ENCODE measurements around the gene IGIP.
"Not testable (repeated sequence)": the region's sequence is repeated elsewhere in the genome, so short reads cannot be mapped to it uniquely, and the experiment has no call there.

Gene IGIP

DNA sequence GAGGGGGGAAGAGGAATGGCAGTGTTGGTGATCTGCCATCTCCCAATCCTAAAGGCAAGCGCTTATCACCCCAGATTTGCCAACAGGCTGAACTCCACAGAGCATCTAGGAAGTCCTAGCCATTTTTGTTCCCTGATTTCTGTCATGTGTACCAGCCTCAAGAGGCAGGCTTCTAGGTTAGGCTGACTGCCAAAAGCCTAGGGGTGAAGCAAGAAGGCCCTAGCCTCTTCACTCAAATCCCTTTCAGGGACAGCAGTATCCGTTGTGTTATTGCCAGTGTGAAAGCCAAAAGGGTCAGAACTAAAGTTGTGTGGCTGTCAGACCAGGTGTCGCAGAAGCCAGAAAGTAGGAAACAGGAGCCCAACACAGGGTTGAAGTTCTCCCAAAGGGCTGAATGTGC, 14.7 kb downstream of the IGIP start:
- DNase-seq (ENCODE audit: low read depth in 1 of 2, low spot score in 1 of 2) = no peak

GRCh38 chr5:140141241-140141640, 15.5 kb downstream of the IGIP start:
- DNase-seq (ENCODE audit: low read depth in 1 of 2, low spot score in 1 of 2) = no peak

GRCh38 chr5:140142246-140142645, 16.5 kb downstream of the IGIP start:
- DNase-seq (ENCODE audit: low read depth in 1 of 2, low spot score in 1 of 2) = no peak

DNA sequence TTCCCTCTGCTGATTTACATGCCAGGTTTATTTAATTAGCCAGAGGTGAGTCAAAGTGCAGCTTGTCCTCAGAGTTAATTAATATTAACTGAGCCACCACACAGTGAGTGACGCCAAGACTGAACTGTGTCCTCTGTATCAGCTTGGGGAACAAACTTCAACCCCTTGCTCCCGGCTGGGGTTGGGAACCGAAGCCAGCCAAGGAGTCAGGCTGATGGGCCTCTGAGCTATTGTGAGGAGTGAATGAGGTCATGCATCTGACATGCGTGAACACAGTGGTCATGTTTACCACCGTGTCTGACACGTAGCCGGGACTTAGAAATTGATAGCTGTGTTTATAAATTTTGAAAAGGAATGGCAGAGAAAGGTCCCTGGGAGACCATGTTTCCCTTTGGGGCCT, 17.1 kb downstream of the IGIP start:
- DNase-seq (ENCODE audit: low read depth in 1 of 2, low spot score in 1 of 2) = no peak

GRCh38 chr5:140143521-140144258, 18.0 kb downstream of the IGIP start:
- no peak for DNase-seq (ENCODE audit: low read depth in 1 of 2, low spot score in 1 of 2)

DNA sequence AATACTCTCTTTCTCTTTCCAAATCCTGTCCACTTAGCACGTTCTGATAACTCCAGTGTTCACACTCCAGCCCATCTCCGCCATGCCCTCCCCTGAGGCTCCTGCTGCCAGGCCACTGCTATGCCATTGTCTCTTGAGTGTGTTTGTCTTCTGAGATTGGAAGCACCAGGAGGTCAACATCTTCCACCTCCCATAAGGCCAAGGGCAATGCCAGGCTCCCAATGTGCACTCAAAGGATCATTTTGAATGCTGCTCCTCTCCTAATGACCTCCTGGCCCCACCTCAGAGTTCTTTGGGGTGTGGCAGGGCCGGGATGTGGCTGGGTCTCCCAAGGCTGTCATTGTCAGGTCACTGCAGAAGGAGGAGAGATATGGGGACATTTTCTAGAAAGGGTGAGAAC, 19.5 kb downstream of the IGIP start:
- no peak for DNase-seq (ENCODE audit: low read depth in 1 of 2, low spot score in 1 of 2)

DNA sequence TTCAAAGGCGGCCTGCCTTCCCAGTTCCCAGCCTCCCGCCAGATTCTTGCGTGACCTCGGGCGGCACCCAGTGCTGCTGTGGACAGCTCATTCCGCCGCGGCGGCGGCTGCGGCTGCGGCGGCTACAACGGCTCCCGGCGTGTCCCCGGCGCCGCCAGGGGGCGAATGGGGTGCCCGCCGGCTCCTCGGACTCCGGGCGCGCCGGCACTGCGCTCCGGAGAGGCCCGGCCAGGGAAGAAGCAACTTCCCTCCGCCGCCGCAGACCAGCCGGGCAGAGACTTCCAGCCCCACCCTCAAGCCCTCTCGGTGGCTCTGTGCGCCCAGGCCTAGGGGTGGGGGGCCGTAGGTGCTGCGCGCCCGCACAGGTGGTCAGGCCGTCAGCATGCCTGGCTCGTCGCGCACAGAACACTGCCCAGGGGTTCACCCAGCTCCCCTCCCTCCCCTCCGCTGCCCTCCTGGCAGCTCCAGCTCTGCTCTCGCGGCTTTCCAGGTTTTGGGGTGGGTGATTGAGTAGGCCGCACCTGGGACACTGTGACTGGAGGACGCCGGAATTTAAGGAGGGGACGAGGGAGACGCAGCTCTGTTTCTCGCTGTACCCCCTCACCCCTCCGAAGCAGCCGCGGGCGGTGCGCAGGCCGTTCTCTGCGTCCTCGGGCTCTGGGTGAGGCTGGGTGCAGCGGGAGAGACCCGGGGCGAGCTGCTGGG, 20.2 kb downstream of the IGIP start:
- peak in 1 of 2 donors; percentile 26 for DNase-seq (ENCODE audit: low read depth in 1 of 2, low spot score in 1 of 2)

DNA sequence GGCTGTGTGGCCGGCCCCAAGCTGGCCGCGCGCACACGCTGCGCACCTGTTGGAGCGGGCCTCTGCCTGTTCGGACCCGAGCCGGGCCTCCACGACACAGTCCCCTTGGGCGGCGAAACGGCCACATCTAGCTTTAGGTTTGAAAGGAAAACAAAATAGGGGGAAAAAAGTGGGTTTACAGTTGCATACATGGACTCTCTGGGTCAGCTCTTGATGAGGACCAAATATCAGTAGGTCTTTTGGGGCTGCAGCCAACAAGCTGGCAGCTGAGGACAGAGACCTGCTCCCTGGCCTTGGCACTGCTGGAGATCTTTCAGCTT, 20.7 kb downstream of the IGIP start:
- DNase-seq (ENCODE audit: low read depth in 1 of 2, low spot score in 1 of 2) = no peak

GRCh38 chr5:140147460-140147859, 21.7 kb downstream of the IGIP start:
- DNase-seq (ENCODE audit: low read depth in 1 of 2, low spot score in 1 of 2) = no peak

DNA sequence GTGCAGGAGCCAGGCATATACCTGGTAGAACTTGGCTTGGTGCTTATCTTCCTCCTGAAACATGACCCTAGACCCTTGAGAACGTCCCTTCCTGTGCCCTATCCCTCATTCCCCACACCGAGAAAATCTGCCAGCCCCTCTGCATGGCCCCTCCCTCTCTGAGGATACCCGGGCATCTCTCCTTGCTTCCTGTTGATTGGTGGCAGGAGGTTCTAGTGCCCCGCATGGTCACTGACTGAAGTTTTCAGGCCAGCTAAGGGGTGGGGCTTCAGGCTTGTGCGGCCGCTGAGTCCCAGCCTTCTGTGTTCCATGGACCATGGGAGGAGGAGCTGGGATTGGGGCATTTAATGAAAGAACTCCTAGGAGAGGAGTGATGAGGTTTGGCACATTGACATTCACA, 22.8 kb downstream of the IGIP start:
- no peak for DNase-seq (ENCODE audit: low read depth in 1 of 2, low spot score in 1 of 2)

DNA sequence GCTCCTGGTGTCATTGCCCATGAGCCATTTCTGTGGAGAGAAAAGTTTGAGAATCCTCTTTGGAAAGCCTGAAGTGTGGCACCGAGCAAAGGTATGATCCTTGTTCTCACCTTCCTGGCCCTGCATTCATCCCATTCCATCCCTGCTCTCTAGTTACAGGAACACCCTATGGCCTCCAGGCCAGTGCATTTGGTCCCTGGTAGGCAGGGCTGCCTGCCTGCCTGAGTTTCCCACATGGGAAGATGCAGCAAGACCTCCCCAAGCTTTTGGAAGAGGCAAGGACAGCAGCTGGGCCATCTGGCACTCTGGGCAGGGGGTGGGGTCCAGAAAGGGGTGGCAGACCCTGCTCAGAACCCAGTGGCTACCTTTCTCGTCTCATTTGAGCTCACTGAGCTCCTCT, 24.5 kb downstream of the IGIP start:
- DNase-seq (ENCODE audit: low read depth in 1 of 2, low spot score in 1 of 2) = no peak

GRCh38 chr5:140151144-140152021, 25.6 kb downstream of the IGIP start:
- DNase-seq (ENCODE audit: low read depth in 1 of 2, low spot score in 1 of 2) = no peak

GRCh38 chr5:140152022-140152999, 26.6 kb downstream of the IGIP start:
- no peak for DNase-seq (ENCODE audit: low read depth in 1 of 2, low spot score in 1 of 2)

DNA sequence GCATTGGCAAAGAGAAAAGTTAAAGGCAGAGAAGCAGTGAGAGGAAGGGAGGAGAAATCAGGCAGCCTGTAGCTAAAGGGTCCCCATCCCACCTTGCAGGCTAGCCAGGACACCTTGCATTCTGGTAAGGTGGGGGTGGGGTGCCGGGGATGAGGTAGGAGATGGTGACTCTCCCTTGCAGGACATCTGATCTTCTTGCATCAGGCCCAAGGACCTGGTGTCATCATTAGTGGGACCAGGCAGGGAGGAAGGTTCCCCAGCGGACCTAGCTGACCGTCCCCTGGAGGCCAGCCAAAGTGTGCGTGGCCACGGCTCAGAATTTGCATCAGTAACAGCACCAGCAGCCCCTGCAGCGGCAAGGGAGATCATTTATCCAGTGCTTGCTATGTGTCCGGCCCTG, 27.5 kb downstream of the IGIP start:
- DNase-seq (ENCODE audit: low read depth in 1 of 2, low spot score in 1 of 2) = no peak

DNA sequence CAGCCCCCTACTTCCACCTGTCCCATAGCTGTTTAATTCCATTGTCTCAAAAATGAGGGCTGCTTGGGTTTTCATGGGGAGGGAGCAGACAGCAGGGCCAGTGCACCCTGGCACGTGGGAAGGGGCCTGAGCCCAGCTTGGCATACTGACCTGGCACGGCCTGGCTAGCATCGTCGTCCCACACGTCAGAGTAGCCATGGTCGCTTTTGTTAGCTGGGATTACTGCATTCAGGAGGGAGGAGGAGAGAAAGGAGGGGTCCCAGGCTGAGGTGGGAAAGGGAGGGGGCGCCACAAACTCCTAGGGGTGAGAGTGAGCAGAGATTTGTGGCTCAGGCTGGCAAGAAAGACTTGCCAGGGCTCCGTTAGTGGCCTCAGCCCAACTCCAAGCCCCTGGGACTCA, 28.2 kb downstream of the IGIP start:
- DNase-seq (ENCODE audit: low read depth in 1 of 2, low spot score in 1 of 2) = no peak

DNA sequence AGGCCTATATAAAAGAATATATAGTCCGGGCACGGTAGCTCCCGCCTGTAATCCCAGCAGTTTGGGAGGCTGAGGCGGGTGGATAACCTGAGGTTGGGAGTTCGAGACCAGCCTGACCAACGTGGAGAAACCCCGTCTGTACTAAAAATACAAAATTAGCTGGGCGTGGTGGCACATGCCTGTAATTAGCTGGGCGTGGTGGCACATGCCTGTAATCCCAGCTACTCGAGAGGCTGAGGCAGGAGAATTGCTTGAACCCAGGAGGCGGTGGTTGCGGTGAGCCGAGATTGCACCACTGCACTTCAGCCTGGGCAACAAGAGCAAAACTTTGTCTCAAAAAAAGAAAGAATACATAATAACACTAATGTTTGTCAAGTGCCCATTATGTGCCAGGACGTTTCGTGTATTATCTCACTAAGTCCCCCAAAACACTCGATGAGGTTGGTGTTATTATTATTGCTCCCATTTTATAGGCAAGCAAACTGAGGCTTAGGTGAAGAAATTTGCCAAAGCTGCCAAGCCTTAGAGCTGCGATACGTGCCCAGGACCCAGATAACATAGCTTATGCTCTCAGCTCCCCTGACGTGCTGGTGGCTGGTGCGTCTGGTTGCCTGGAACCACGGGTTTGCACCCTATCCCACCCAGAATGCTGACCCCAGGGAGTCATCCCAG, 29.1 kb downstream of the IGIP start:
- DNase-seq (ENCODE audit: low read depth in 1 of 2, low spot score in 1 of 2) = not testable (repeated sequence)

- DNase-seq (ENCODE audit: low read depth in 1 of 2, low spot score in 1 of 2) = peak; percentile 76 to 85
These were observed 31.5 kb downstream of the IGIP start for GRCh38 chr5:140157032-140157781.

DNA sequence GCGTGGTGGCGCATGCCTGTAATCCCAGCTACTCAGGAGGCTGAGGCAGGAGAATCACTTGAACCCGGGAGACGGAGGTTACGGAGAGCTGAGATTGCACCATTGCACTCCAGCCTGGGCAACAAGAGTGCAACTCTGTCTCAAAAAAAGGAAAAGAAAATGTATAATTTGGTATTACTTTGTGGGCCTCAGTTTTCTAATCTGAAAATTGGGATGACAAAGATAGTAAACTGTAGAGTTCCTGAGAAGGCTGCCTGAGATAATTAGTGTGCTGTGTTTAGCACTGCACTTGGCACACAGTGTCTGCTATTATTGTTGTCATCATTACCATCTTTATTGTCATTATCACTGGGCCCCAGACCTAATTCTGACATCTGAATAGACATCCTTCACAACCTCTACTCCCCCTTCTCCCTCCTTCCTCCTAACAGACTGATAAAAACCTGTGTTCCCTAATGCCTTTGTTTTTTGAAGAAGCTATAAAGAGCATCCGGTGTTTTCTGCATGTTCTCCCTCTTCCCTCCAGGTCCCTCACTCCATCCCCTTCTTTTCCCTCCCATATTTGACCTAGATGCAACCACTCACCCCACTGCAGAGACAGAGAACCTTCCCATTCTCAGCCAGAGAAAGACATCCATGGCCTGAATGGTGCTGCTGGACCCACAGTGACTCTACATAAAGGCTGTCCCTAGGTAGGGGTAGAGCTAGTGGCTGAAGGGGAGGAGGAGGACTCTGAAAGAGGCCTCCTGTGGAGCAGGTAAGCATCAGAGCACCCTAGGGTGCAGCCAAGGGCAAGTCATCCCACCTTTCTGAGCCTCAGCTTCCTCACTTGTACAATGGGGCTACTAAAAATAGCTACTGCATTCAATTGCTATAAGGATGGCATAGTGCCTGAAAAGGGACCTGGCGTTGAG, 33.5 kb downstream of the IGIP start:
- no peak for DNase-seq (ENCODE audit: low read depth in 1 of 2, low spot score in 1 of 2)

DNA sequence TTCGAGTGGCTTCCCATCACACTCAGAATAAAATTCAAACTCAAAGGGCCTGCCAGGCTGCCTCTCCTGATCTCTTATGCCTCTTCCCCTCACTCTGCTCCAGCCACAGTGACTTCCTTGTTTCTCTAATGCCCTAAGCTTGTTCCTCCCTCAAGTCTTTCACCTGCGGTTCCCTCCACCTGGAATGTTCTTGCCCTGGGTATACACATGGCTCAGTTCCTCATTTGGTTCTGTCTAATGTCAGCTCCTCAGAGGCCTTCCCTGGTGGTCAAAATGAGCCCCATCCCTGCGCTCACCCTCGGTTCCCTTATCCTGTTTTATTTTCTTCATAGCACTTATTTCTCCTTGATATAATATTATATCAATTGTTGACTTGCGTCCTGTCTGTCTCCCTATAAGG, 36.5 kb downstream of the IGIP start:
- DNase-seq (ENCODE audit: low read depth in 1 of 2, low spot score in 1 of 2) = no peak

Measured in activated CD4-positive, alpha-beta T cell treated with anti-CD3 and anti-CD28 coated beads, Interleukin-2, amount 50 U/mL, for 24 hours (primary cell).